Measurements from ENCODE around the gene ATP10A.

DNA sequence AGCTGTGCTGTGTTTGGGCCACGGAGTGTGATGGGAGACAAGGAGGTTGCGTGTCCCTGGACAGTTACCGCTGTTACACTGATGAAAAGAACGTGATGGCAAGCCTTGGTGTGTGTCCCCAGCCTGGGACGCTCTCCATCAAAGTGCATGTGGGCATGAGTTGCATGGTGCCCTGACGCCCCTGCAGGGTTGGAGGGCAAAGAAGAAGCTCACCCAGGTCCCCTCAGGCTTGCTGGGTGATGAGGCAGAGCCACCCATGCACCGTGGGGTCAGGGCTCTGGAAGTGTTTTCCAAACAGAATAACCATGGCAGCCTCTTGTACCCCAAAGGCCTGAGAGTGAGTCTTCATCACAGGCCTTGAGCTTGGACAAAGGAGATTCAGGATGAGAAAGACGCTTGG is 189.2 kb downstream of the ATP10A start:
- TF ChIP-seq, protein P1, sequence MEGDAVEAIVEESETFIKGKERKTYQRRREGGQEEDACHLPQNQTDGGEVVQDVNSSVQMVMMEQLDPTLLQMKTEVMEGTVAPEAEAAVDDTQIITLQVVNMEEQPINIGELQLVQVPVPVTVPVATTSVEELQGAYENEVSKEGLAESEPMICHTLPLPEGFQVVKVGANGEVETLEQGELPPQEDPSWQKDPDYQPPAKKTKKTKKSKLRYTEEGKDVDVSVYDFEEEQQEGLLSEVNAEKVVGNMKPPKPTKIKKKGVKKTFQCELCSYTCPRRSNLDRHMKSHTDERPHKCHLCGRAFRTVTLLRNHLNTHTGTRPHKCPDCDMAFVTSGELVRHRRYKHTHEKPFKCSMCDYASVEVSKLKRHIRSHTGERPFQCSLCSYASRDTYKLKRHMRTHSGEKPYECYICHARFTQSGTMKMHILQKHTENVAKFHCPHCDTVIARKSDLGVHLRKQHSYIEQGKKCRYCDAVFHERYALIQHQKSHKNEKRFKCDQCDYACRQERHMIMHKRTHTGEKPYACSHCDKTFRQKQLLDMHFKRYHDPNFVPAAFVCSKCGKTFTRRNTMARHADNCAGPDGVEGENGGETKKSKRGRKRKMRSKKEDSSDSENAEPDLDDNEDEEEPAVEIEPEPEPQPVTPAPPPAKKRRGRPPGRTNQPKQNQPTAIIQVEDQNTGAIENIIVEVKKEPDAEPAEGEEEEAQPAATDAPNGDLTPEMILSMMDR (conservative IDR thresholded peaks at IDR 0.05), result no peak
- no peak for TF ChIP-seq ZFX (IDR thresholded peaks at IDR 0.05)
